ENCODE results near the gene CCDC126.

DNA sequence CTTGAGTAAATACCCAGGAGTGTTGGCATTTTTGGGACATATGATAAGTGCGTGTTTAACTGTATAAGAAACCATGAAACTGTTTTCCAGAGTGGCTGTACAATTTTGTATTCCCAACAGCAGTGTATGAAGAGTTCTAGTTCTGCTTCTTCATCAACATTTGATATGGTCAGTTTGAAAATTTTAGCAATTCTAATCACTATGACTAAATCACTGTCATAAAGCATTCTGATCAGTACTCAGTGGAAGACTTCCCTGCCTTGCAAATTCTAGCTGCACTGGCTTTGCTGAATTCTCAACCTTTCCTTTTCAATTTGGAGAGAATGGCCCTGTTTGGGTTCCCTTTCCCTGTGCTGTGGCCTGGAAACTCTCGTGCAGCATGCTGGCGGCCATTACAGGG lies 64.2 kb downstream of the CCDC126 start:
- TF ChIP-seq, protein P1, sequence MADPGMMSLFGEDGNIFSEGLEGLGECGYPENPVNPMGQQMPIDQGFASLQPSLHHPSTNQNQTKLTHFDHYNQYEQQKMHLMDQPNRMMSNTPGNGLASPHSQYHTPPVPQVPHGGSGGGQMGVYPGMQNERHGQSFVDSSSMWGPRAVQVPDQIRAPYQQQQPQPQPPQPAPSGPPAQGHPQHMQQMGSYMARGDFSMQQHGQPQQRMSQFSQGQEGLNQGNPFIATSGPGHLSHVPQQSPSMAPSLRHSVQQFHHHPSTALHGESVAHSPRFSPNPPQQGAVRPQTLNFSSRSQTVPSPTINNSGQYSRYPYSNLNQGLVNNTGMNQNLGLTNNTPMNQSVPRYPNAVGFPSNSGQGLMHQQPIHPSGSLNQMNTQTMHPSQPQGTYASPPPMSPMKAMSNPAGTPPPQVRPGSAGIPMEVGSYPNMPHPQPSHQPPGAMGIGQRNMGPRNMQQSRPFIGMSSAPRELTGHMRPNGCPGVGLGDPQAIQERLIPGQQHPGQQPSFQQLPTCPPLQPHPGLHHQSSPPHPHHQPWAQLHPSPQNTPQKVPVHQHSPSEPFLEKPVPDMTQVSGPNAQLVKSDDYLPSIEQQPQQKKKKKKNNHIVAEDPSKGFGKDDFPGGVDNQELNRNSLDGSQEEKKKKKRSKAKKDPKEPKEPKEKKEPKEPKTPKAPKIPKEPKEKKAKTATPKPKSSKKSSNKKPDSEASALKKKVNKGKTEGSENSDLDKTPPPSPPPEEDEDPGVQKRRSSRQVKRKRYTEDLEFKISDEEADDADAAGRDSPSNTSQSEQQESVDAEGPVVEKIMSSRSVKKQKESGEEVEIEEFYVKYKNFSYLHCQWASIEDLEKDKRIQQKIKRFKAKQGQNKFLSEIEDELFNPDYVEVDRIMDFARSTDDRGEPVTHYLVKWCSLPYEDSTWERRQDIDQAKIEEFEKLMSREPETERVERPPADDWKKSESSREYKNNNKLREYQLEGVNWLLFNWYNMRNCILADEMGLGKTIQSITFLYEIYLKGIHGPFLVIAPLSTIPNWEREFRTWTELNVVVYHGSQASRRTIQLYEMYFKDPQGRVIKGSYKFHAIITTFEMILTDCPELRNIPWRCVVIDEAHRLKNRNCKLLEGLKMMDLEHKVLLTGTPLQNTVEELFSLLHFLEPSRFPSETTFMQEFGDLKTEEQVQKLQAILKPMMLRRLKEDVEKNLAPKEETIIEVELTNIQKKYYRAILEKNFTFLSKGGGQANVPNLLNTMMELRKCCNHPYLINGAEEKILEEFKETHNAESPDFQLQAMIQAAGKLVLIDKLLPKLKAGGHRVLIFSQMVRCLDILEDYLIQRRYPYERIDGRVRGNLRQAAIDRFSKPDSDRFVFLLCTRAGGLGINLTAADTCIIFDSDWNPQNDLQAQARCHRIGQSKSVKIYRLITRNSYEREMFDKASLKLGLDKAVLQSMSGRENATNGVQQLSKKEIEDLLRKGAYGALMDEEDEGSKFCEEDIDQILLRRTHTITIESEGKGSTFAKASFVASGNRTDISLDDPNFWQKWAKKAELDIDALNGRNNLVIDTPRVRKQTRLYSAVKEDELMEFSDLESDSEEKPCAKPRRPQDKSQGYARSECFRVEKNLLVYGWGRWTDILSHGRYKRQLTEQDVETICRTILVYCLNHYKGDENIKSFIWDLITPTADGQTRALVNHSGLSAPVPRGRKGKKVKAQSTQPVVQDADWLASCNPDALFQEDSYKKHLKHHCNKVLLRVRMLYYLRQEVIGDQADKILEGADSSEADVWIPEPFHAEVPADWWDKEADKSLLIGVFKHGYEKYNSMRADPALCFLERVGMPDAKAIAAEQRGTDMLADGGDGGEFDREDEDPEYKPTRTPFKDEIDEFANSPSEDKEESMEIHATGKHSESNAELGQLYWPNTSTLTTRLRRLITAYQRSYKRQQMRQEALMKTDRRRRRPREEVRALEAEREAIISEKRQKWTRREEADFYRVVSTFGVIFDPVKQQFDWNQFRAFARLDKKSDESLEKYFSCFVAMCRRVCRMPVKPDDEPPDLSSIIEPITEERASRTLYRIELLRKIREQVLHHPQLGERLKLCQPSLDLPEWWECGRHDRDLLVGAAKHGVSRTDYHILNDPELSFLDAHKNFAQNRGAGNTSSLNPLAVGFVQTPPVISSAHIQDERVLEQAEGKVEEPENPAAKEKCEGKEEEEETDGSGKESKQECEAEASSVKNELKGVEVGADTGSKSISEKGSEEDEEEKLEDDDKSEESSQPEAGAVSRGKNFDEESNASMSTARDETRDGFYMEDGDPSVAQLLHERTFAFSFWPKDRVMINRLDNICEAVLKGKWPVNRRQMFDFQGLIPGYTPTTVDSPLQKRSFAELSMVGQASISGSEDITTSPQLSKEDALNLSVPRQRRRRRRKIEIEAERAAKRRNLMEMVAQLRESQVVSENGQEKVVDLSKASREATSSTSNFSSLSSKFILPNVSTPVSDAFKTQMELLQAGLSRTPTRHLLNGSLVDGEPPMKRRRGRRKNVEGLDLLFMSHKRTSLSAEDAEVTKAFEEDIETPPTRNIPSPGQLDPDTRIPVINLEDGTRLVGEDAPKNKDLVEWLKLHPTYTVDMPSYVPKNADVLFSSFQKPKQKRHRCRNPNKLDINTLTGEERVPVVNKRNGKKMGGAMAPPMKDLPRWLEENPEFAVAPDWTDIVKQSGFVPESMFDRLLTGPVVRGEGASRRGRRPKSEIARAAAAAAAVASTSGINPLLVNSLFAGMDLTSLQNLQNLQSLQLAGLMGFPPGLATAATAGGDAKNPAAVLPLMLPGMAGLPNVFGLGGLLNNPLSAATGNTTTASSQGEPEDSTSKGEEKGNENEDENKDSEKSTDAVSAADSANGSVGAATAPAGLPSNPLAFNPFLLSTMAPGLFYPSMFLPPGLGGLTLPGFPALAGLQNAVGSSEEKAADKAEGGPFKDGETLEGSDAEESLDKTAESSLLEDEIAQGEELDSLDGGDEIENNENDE (IDR thresholded peaks at IDR 0.05; ENCODE audit: insufficient replicate concordance, low read length) = no peak
- TF ChIP-seq POLR2A (IDR thresholded peaks at IDR 0.05; ENCODE audit: control extremely low read depth in 1 of 2, low read depth in 2 of 2, low read length in 2 of 2) = no peak
- TF ChIP-seq KDM1A (IDR thresholded peaks at IDR 0.05; ENCODE audit: borderline replicate concordance, low read length) = no peak
- TF ChIP-seq, protein P2, sequence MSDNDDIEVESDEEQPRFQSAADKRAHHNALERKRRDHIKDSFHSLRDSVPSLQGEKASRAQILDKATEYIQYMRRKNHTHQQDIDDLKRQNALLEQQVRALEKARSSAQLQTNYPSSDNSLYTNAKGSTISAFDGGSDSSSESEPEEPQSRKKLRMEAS (IDR thresholded peaks at IDR 0.05) = no peak
- TF ChIP-seq, protein P3, sequence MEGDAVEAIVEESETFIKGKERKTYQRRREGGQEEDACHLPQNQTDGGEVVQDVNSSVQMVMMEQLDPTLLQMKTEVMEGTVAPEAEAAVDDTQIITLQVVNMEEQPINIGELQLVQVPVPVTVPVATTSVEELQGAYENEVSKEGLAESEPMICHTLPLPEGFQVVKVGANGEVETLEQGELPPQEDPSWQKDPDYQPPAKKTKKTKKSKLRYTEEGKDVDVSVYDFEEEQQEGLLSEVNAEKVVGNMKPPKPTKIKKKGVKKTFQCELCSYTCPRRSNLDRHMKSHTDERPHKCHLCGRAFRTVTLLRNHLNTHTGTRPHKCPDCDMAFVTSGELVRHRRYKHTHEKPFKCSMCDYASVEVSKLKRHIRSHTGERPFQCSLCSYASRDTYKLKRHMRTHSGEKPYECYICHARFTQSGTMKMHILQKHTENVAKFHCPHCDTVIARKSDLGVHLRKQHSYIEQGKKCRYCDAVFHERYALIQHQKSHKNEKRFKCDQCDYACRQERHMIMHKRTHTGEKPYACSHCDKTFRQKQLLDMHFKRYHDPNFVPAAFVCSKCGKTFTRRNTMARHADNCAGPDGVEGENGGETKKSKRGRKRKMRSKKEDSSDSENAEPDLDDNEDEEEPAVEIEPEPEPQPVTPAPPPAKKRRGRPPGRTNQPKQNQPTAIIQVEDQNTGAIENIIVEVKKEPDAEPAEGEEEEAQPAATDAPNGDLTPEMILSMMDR (IDR thresholded peaks at IDR 0.05; ENCODE audit: control extremely low read depth in 1 of 3, insufficient read depth in 1 of 3, low read depth in 1 of 3, low read length in 3 of 3) = no peak
- TF ChIP-seq, protein P4, sequence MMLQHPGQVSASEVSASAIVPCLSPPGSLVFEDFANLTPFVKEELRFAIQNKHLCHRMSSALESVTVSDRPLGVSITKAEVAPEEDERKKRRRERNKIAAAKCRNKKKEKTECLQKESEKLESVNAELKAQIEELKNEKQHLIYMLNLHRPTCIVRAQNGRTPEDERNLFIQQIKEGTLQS (IDR thresholded peaks at IDR 0.05; ENCODE audit: insufficient read depth, low read depth, low read length) = no peak
- no peak for TF ChIP-seq POLR2AphosphoS5 (IDR thresholded peaks at IDR 0.05; ENCODE audit: low read depth, low read length)
- no peak for TF ChIP-seq BRCA1 (IDR thresholded peaks at IDR 0.05; ENCODE audit: low read depth, low read length)
- TF ChIP-seq TAF1 (IDR thresholded peaks at IDR 0.05; ENCODE audit: low read depth, low read length) = no peak
- no peak for TF ChIP-seq ZNF274 (IDR thresholded peaks at IDR 0.05; ENCODE audit: borderline replicate concordance, extremely low read depth, low read length)
- no peak for TF ChIP-seq RXRA (IDR thresholded peaks at IDR 0.05; ENCODE audit: insufficient read depth, low read depth, low read length)
